Measurements from ENCODE around the gene OTOS.

GRCh38 chr2:240146141-240146561 lies 5.7 kb upstream of the OTOS start:
- TF ChIP-seq EZH2 (IDR thresholded peaks at IDR 0.05; ENCODE audit: borderline replicate concordance, low read length) (no peak), CTCF (conservative IDR thresholded peaks at IDR 0.05 in 1 of 2, IDR thresholded peaks at IDR 0.05 in 1 of 2; ENCODE audit: extremely low read depth in 1 of 2, insufficient read depth in 1 of 2, low read depth in 1 of 2, low read length in 2 of 2) (no peak)

Data from mammary epithelial cell (primary cell).